ENCODE data around the gene RIC3.

GRCh38 chr11:8083088-8083395 is 85.8 kb downstream of the RIC3 start:
- no peak for TF ChIP-seq CTCF (conservative IDR thresholded peaks at IDR 0.05 in 1 of 2, IDR thresholded peaks at IDR 0.05 in 1 of 2; ENCODE audit: low read depth in 1 of 2, low read length in 2 of 2)
- no peak for TF ChIP-seq EZH2 (IDR thresholded peaks at IDR 0.05; ENCODE audit: low read length, missing control alignments)
